GM12878 (cell line): Measurements from ENCODE around the gene ZBTB37. TPM values are rescaled to one million over a fixed set of nuclear protein-coding genes. Genes with fewer than 3 reads are reported as not detected.
A peak's percentile ranks its signal among the peaks of the same experiment; 100 is the strongest.

ENCODE experiments used
- ATAC-seq: fragments of 200-7000 bp; cut with Tn5 transposase; 3 replicates; pipeline ENCODE4 v1.9.1; 2020; ENCODE audit warnings: mild to moderate bottlenecking, moderate library complexity
- BruUV-seq: library from RNA; stranded (reverse); fragments of 400-500 nt; replicated peaks from 2 replicates; lab custom pipeline; 2021; lab: Mats Ljungman, UMichigan
- CTCF ChIA-PET: fragments of 300-600 bp; sonication (Branson Sonifier 250); formaldehyde crosslinking; extraction: SDS; loops from one replicate; lab custom pipeline; 2021; ENCODE audit warnings: inconsistent platforms; lab: Yijun Ruan, JAX
- POLR2A ChIA-PET: fragments of 350-600 bp; formaldehyde crosslinking; extraction: SDS; loops from one replicate; lab custom pipeline; 2021; ENCODE audit warnings: inconsistent platforms; lab: Charles Lee
- RAD21 ChIA-PET: fragments of 300-600 bp; sonication (Branson Sonifier 250); formaldehyde crosslinking; loops from one replicate; lab custom pipeline; 2023; ENCODE audit warnings: antibody characterized with exemption; ENCODE audit not compliant: unreplicated experiment; lab: Charles Lee
- SMC1A ChIA-PET: fragments of 300-600 bp; sonication (Branson Sonifier 250); formaldehyde crosslinking; loops from one replicate; lab custom pipeline; 2023; ENCODE audit not compliant: unreplicated experiment, uncharacterized antibody; lab: Charles Lee
- DNase-seq: peaks from one replicate; pipeline ENCODE4 v3.0.0-alpha.2; 2011; ENCODE audit warnings: low read depth, low spot score
- FAIRE-seq: peaks from 3 replicates; lab custom pipeline; 2011; peaks lifted over from hg19 to GRCh38; lab: Jason Lieb, UNC
- H2AFZ ChIP-seq: 2 replicates; pipeline ENCODE4 v1.6.0; 2011; ENCODE audit warnings: low read depth, low read length, control low read depth; ENCODE audit not compliant: control insufficient read depth
- H3K27ac ChIP-seq: 2 replicates; pipeline ENCODE4 v1.5.1; 2011; ENCODE audit warnings: control low read depth; ENCODE audit not compliant: control insufficient read depth, insufficient read depth
- H3K27me3 ChIP-seq, 2 experiments: replicated peaks in 1 of 2; 2 replicates each; pipeline versions ENCODE4 v1.6.0 to v1.6.1; 2011; ENCODE audit warnings: low read length in 1 of 2; ENCODE audit not compliant: control insufficient read depth in 2 of 2, insufficient read depth in 2 of 2
- H3K36me3 ChIP-seq, 2 experiments: 2 replicates each; pipeline ENCODE4 v1.5.1; 2011; ENCODE audit warnings: low read length in 1 of 2; ENCODE audit not compliant: control insufficient read depth in 2 of 2, insufficient read depth in 2 of 2
- H3K4me1 ChIP-seq: 2 replicates; pipeline ENCODE4 v1.6.1; 2011; ENCODE audit warnings: mild to moderate bottlenecking, low read length, moderate library complexity, mixed read lengths; ENCODE audit not compliant: control insufficient read depth, insufficient read depth
- H3K4me2 ChIP-seq: 2 replicates; pipeline ENCODE4 v1.6.0; 2011; ENCODE audit warnings: control low read depth; ENCODE audit not compliant: control insufficient read depth, insufficient read depth
- H3K4me3 ChIP-seq: fragments of 200-600 bp; sonication (generic); 2 replicates; pipeline ENCODE4 v1.5.1; 2016
- H3K79me2 ChIP-seq: 2 replicates; pipeline ENCODE4 v1.6.0; 2011; ENCODE audit warnings: low read length; ENCODE audit not compliant: control insufficient read depth, insufficient read depth
- H3K9ac ChIP-seq: 2 replicates; pipeline ENCODE4 v1.8.0; 2011; ENCODE audit warnings: low read length, control low read depth, mixed read lengths; ENCODE audit not compliant: control insufficient read depth, insufficient read depth
- H3K9me3 ChIP-seq: replicated peaks from 3 replicates; pipeline ENCODE4 v1.5.1; 2011; ENCODE audit warnings: mild to moderate bottlenecking, low read length; ENCODE audit not compliant: control insufficient read depth, insufficient read depth
- H4K20me1 ChIP-seq: 2 replicates; pipeline ENCODE4 v1.6.0; 2011; ENCODE audit not compliant: control insufficient read depth, insufficient read depth
- BRCA1 ChIP-seq: IDR thresholded peaks from 2 replicates; pipeline ENCODE4 v1.6.1; 2011; ENCODE audit warnings: low read depth, low read length, improper control_type of control experiment
- CBX3 ChIP-seq: fragments of 200-600 bp; sonication (generic); IDR thresholded peaks from 2 replicates; pipeline ENCODE4 v1.6.1; 2016; ENCODE audit warnings: low read depth, borderline replicate concordance
- CEBPZ ChIP-seq: fragments of 150-350 bp; IDR thresholded peaks from 2 replicates; pipeline ENCODE4 v1.6.1; 2016; ENCODE audit warnings: low read depth, low read length
- GATAD2B ChIP-seq: fragments of 450-650 bp; conservative IDR thresholded peaks from 2 replicates; pipeline ENCODE4 v1.6.1; 2017; ENCODE audit warnings: low read depth, mild to moderate bottlenecking, moderate library complexity
- IRF5 ChIP-seq: fragments of 450-650 bp; IDR thresholded peaks from 2 replicates; pipeline ENCODE4 v1.6.1; 2017; ENCODE audit warnings: borderline replicate concordance
- MTA2 ChIP-seq: fragments of 450-650 bp; IDR thresholded peaks from 2 replicates; pipeline ENCODE4 v1.6.1; 2016; ENCODE audit warnings: low read depth, mild to moderate bottlenecking, moderate library complexity
- NBN ChIP-seq: fragments of 450-650 bp; IDR thresholded peaks from 2 replicates; pipeline ENCODE4 v1.6.1; 2016
- NFXL1 ChIP-seq: fragments of 450-650 bp; IDR thresholded peaks from 2 replicates; pipeline ENCODE4 v1.6.1; 2017; ENCODE audit warnings: antibody characterized with exemption, mild to moderate bottlenecking, borderline replicate concordance
- NKRF ChIP-seq: fragments of 450-650 bp; conservative IDR thresholded peaks from 2 replicates; pipeline ENCODE4 v1.6.1; 2017; ENCODE audit warnings: mild to moderate bottlenecking, moderate library complexity
- PAX8 ChIP-seq: fragments of 450-650 bp; IDR thresholded peaks from 2 replicates; pipeline ENCODE4 v1.6.1; 2017; ENCODE audit warnings: mild to moderate bottlenecking, moderate library complexity
- RCOR1 ChIP-seq: conservative IDR thresholded peaks from 2 replicates; pipeline ENCODE4 v1.6.1; 2012; ENCODE audit warnings: low read depth, low read length, improper control_type of control experiment
- STAT3 ChIP-seq: IDR thresholded peaks from 2 replicates; pipeline ENCODE4 v1.6.1; 2011; ENCODE audit warnings: low read depth, low read length, improper control_type of control experiment
- ZNF24 ChIP-seq: fragments of 450-650 bp; IDR thresholded peaks from 2 replicates; pipeline ENCODE4 v1.6.1; 2017; ENCODE audit warnings: antibody characterized with exemption, mild to moderate bottlenecking
- ZSCAN29 ChIP-seq: fragments of 450-650 bp; IDR thresholded peaks from 2 replicates; pipeline ENCODE4 v1.6.1; 2017; ENCODE audit warnings: mild to moderate bottlenecking, moderate library complexity
- WGBS: methylation state at CpG from one replicate; pipeline ENCODE4 v1.1.6; 2016; ENCODE audit warnings: low lambda C conversion rate; ENCODE audit not compliant: insufficient replicate concordance, insufficient coverage; ENCODE audit errors: missing lambda C conversion rate; 5-methylcytosine and 5-hydroxymethylcytosine counted together
- in situ Hi-C: fragments of 300-500 bp; cut with MboI; formaldehyde crosslinking; loops from 9 replicates; pipeline ENCODE4 v1.14.3; 2018; ENCODE audit warnings: mixed read lengths
- intact Hi-C: fragments of 100-400 bp; cut with micrococcal nuclease; formaldehyde crosslinking; loops from one replicate; pipeline ENCODE4 v1.14.2; 2022; ENCODE audit not compliant: unreplicated experiment
- polyA plus RNA-seq, 11 experiments: library from polyadenylated mRNA; depleted of rRNA in 4 of 11; unstranded in 6 of 11; stranded (reverse) in 5 of 11; fragments of >200 nt; fragmentation: Nextera tagmentation in 4 of 11; fragmentation: Illumina TruSeq in 1 of 11; extraction: Ambion mirVana in 4 of 11; extraction: Trizol in 1 of 11; gene quantifications; 1 replicate in 1 of 11; 2 replicates in 10 of 11; pipeline versions ENCODE4 v1.2.1 to v1.2.3, GENCODE V29; 2011 to 2016; ENCODE audit warnings: inconsistent platforms in 2 of 11, missing spikeins in 2 of 11, low read depth in 1 of 11
- total RNA-seq, 4 experiments: library from RNA; depleted of rRNA in 3 of 4; stranded (reverse); fragments of >200 nt in 3 of 4; fragmentation: Illumina TruSeq in 1 of 4; extraction: Trizol in 1 of 4; gene quantifications; 2 replicates each; pipeline versions ENCODE4 v1.2.1 to v1.2.3, GENCODE V29; 2013 to 2021
- TF ChIP-seq, protein P1 (sequence below): fragments of 450-650 bp; IDR thresholded peaks from 2 replicates; pipeline ENCODE4 v1.6.1; 2016; ENCODE audit warnings: mild to moderate bottlenecking

ZBTB37 gene
- total and polyA plus RNA-seq, 10 of the 15 experiments (the other 5 are each of a cell fraction or from before 2014, with no cell fraction given): 0.16 to 5.7 (median 1.9) TPM

DNA sequence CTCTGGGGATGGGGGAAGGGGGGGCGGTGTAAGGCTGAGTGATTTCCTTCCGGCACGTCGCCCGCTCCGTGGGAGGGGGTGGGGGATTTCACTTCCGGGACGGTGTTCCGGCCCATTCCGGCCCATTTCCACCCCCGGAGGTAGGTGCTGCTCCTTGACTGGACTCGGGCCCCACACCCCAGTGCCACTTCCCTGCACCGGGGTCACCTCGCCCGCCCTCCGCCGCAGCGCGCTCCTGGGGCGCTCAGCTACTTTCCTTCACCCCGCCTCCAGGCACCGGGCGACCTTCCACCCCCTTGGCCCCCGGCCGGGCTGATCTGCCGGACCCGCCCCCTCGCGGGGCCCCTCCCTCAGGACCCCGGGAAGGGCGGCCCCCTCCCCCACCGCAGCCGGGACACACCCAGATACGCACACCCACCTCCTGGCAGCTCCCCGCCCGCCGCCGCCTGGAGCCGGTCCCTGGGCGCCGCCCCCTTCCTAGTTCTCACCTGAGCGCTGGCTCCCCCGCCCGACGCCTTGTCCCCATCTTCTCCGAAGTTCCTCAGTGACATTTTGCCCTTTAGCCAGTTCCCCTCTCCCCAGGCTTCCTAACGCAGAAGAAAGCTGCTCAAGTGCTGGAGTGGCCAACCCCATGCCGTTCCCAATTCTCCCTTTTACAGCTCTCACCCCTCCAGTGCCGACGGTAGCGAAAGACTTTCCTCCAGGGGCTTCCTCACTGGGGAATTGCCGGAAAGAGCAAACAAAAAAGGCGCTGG is at the start of gene ZBTB37 (continued):
- peak; percentile 51 for TF ChIP-seq NKRF
- TF ChIP-seq GATAD2B: peak; percentile 78; the same call in 1 of the 2 replicates
- TF ChIP-seq NFXL1: no peak
- TF ChIP-seq BRCA1: no peak
- TF ChIP-seq ZNF24: no peak
- no peak for TF ChIP-seq RCOR1

DNA sequence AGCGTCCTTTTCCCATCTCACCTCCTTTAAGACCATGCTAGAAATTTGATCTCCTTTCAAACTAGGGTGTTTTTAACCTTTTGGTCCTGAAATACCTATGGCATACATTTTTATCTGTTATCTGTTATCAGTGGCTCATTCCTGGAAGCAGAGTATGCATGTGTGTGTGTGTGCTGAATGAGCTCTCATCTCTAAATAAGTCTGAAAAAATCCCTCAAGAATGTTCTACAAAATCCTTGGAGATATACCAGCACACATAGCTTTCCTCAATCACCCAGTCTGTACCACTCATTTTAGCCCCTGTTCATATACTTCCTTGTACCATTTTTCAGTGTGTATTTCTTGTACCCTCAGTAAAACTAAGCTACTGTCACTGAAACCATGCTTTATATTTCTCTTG is 49.7 kb upstream of the ZBTB37 start:
- Histone ChIP-seq H3K4me3 (no peak overlapping the region), H3K36me3 (peaks cover 0 to 2% of the 10 kb centered on the region in 2 experiments), H3K9ac (no peak overlapping the region), H3K4me2 (no peak overlapping the region), H3K27ac (no peak overlapping the region), H3K9me3 (no peaks in the 10 kb centered on the region; the same call in 2 of the 3 replicates), H3K27me3 (no peaks in the 10 kb centered on the region), H3K4me1 (no peaks in the 10 kb centered on the region), H4K20me1 (no peaks in the 10 kb centered on the region), H2AFZ (no peak overlapping the region), H3K79me2 (peaks cover 46% of the 10 kb centered on the region)
- ChIA-PET SMC1A (interaction anchor here (0.6 to 1.3 kb wide), 3 partner anchors 9 to 118 kb away, joined by 3 to 4 read pairs (median 3); no protein-coding TSS in a partner anchor), POLR2A (no interaction called here), CTCF (interaction anchor here (0.6 to 1.5 kb wide), 5 partner anchors 12 to 398 kb away, joined by 3 to 7 read pairs (median 4); no protein-coding TSS in a partner anchor), RAD21 (no interaction called here)
- ATAC-seq (no peak), FAIRE-seq (no peak), DNase-seq (no peak)
- WGBS: 100% methylated on average over 1 of the region's 1 CpG
- intact Hi-C loops (no loop called here), in situ Hi-C loops (no loop called here)
- no TSS peak for BruUV-seq
- TF ChIP-seq, protein P1, sequence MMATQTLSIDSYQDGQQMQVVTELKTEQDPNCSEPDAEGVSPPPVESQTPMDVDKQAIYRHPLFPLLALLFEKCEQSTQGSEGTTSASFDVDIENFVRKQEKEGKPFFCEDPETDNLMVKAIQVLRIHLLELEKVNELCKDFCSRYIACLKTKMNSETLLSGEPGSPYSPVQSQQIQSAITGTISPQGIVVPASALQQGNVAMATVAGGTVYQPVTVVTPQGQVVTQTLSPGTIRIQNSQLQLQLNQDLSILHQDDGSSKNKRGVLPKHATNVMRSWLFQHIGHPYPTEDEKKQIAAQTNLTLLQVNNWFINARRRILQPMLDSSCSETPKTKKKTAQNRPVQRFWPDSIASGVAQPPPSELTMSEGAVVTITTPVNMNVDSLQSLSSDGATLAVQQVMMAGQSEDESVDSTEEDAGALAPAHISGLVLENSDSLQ: no peak
- TF ChIP-seq PAX8 (no peak), NBN (no peak), GATAD2B (no peak), STAT3 (no peak), IRF5 (no peak), CEBPZ (no peak), MTA2 (no peak), ZSCAN29 (no peak), CBX3 (no peak)
